ENCODE results near the gene ZFP36. TPM values are rescaled to one million over a fixed set of nuclear protein-coding genes. Genes with fewer than 3 reads are reported as not detected.
A peak's percentile ranks its signal among the peaks of the same experiment; 100 is the strongest.

The ZFP36 gene
- total RNA-seq, 1 experiment from 2014 or later = 414 TPM

DNA sequence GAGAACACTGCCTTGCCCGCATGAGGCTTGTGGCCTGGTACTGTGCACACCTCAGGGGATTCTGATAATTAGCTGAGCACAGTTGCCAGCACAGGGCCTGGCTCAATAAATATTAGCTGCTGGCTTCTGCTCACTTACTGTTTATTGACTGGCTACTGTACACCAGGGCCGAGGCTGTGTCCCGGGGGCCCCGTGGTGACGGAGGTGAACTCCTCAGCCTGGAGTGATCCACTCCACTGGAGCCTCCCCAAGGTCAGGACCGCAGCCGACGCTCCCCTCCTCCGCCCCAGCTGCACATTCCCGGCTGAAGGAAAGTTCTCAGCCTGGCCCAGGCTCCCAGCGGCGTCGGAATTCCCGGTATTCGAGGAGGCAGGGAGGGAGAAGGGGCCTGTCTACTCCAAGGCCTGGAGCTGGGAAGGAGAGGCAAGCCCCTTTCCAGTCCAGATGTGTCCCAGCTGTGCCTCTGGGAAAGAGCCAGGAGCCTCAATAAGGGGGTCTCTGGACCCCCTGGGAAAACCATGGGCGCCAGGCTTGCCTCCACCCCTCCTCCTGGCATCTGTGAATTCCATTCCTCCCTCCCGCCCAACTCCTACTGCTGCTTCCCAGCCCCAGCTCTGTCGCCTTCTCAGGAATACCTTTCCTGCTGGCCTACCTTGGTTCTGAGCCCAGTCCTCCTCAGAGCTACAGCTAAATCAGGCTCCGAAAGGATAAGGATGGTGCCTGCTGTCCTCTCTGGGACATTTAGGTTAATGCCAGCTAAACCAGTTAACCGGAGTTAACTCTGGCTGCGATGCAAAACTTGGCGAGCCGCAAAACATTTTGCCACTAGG lies 21.9 kb downstream of the ZFP36 start:
- H3K4me1 ChIP-seq (ENCODE audit: control insufficient read depth, insufficient read depth, low read length) = peaks cover 75% of the 10 kb centered on the region
- no TSS peak for BruUV-seq (replicated peaks)
- TF ChIP-seq, protein P1, sequence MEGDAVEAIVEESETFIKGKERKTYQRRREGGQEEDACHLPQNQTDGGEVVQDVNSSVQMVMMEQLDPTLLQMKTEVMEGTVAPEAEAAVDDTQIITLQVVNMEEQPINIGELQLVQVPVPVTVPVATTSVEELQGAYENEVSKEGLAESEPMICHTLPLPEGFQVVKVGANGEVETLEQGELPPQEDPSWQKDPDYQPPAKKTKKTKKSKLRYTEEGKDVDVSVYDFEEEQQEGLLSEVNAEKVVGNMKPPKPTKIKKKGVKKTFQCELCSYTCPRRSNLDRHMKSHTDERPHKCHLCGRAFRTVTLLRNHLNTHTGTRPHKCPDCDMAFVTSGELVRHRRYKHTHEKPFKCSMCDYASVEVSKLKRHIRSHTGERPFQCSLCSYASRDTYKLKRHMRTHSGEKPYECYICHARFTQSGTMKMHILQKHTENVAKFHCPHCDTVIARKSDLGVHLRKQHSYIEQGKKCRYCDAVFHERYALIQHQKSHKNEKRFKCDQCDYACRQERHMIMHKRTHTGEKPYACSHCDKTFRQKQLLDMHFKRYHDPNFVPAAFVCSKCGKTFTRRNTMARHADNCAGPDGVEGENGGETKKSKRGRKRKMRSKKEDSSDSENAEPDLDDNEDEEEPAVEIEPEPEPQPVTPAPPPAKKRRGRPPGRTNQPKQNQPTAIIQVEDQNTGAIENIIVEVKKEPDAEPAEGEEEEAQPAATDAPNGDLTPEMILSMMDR (IDR thresholded peaks at IDR 0.05) = no peak
- TF ChIP-seq POLR2AphosphoS5 (IDR thresholded peaks at IDR 0.05; ENCODE audit: low read depth, low read length) (no peak), SIN3A (IDR thresholded peaks at IDR 0.05; ENCODE audit: borderline replicate concordance, insufficient read depth, low read depth, low read length) (no peak), TCF7L2 (IDR thresholded peaks at IDR 0.05; ENCODE audit: low read depth, low read length) (no peak)
- TF ChIP-seq, protein P2, sequence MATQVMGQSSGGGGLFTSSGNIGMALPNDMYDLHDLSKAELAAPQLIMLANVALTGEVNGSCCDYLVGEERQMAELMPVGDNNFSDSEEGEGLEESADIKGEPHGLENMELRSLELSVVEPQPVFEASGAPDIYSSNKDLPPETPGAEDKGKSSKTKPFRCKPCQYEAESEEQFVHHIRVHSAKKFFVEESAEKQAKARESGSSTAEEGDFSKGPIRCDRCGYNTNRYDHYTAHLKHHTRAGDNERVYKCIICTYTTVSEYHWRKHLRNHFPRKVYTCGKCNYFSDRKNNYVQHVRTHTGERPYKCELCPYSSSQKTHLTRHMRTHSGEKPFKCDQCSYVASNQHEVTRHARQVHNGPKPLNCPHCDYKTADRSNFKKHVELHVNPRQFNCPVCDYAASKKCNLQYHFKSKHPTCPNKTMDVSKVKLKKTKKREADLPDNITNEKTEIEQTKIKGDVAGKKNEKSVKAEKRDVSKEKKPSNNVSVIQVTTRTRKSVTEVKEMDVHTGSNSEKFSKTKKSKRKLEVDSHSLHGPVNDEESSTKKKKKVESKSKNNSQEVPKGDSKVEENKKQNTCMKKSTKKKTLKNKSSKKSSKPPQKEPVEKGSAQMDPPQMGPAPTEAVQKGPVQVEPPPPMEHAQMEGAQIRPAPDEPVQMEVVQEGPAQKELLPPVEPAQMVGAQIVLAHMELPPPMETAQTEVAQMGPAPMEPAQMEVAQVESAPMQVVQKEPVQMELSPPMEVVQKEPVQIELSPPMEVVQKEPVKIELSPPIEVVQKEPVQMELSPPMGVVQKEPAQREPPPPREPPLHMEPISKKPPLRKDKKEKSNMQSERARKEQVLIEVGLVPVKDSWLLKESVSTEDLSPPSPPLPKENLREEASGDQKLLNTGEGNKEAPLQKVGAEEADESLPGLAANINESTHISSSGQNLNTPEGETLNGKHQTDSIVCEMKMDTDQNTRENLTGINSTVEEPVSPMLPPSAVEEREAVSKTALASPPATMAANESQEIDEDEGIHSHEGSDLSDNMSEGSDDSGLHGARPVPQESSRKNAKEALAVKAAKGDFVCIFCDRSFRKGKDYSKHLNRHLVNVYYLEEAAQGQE (IDR thresholded peaks at IDR 0.05; ENCODE audit: insufficient read depth in 1 of 2, low read depth in 2 of 2, low read length in 1 of 2) = no peak
- ChIA-PET CTCF (interaction anchor here (0.5 to 7.9 kb wide), 22 partner anchors 10 to 477 kb away, joined by 3 to 147 read pairs (median 5); partner anchors contain the start of genes DLL3, DYRK1B, EID2B and FBL), POLR2A (interaction anchor here (0.6 to 5.3 kb wide), 25 partner anchors 7 to 405 kb away, joined by 3 to 230 read pairs (median 5); partner anchors contain the start of genes DYRK1B, EID2, EID2B and MED29)
- peaks cover 24% of the 10 kb centered on the region for H3K36me3 ChIP-seq (ENCODE audit: control insufficient read depth, insufficient read depth, low read length)
- peak overlapping the region; percentile 0 to 17; a peak in 3 of 4 replicates for H3K4me3 ChIP-seq (ENCODE audit: low read depth in 2 of 2, low read length in 2 of 2)
- peak; percentile 92 for DNase-seq (ENCODE audit: low read depth, low spot score)
- H3K9me3 ChIP-seq (ENCODE audit: control insufficient read depth, insufficient read depth, low read depth, low read length) = no peaks in the 10 kb centered on the region
- H3K27me3 ChIP-seq (ENCODE audit: control insufficient read depth, insufficient read depth, low read length) = no peaks in the 10 kb centered on the region
- in situ Hi-C loops (cut with HindIII; ENCODE audit: low pct_unique_long_range_greater_than_20kb, low sequenced_read_pairs) (loop anchor here (5.0 kb wide), 2 partner anchors 36 to 74 kb away; partner anchors contain the start of genes MED29 and PAF1), intact Hi-C loops (cut with micrococcal nuclease; ENCODE audit: unreplicated experiment) (loop anchor here (5.0 kb wide), 1 partner anchor 396 kb away; the partner anchor contains the start of gene FBXO27)
- ATAC-seq = peak; percentile 70
- peak overlapping the region; percentile 86 for H3K27ac ChIP-seq (ENCODE audit: low read length)

DNA sequence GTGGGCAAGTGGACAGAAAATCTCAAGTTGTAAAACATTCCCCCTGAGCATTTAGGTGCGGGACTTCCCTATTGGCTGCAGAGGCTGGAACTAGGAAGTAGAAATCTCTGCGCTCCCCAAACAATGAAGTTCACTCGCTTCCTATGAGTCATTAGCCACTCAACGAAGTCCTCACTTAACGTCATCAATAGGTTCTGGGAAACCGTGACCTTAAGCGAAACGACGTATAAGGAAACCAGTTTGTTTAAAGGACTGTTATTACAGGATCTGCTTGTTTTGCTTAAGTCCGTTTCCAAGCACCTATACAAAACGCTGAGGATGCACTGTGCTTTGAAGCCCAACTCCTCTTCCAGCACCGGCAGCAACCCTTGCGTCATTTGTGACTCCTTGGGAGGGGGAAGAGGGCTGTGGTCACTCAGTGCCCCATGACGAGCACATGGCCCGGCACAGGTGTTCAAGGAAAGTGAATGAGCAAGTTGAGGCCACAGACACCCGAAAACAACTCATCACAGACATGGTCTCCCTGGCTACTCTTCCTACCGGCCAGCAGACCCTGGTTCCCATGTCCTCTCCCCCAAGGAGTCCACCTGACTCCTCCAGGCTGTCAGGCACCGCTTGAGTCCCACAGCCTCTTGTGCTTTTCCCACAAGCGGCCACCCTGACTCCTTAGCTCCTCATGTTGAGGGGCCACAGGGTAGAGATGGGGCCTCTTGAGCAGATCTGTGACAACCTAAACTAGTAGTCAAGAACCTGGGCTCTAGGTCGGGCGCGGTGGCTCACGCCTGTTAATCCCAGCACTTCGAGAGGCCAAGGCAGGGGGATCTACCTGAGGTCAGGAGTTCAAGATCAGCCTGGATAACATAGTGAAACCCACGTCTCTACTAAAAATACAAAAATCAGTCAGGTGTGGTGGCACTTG lies 24.3 kb downstream of the ZFP36 start:
- Histone ChIP-seq H3K27ac (ENCODE audit: low read length) (peak overlapping the region; percentile 86), H3K9me3 (ENCODE audit: control insufficient read depth, insufficient read depth, low read depth, low read length) (no peaks in the 10 kb centered on the region), H3K4me3 (ENCODE audit: low read depth in 2 of 2, low read length in 2 of 2) (peak overlapping the region; percentile 0 to 24; a peak in 3 of 4 replicates), H3K27me3 (ENCODE audit: control insufficient read depth, insufficient read depth, low read length) (no peaks in the 10 kb centered on the region), H3K4me1 (ENCODE audit: control insufficient read depth, insufficient read depth, low read length) (peaks cover 85% of the 10 kb centered on the region), H3K36me3 (ENCODE audit: control insufficient read depth, insufficient read depth, low read length) (peaks cover 27% of the 10 kb centered on the region)
- in situ Hi-C loops (cut with HindIII; ENCODE audit: low pct_unique_long_range_greater_than_20kb, low sequenced_read_pairs) (no loop called here), intact Hi-C loops (cut with micrococcal nuclease; ENCODE audit: unreplicated experiment) (loop anchor here (1.0 kb wide), 1 partner anchor 19 kb away; the partner anchor contains the start of gene PLEKHG2)
- ATAC-seq (peak; percentile 67), DNase-seq (ENCODE audit: low read depth, low spot score) (peak; percentile 100)
- CTCF ChIA-PET = interaction anchor here (0.5 to 7.9 kb wide), 12 partner anchors 9 to 682 kb away, joined by 3 to 147 read pairs (median 6); partner anchors contain the start of gene PLEKHG2
- POLR2A ChIA-PET = interaction anchor here (0.5 to 5.9 kb wide), 33 partner anchors 7 to 1032 kb away, joined by 3 to 524 read pairs (median 8); partner anchors contain the start of genes DYRK1B, EID2B, MED29 and PAF1
- BruUV-seq (replicated peaks) = no TSS peak
- TF ChIP-seq SIN3A (IDR thresholded peaks at IDR 0.05; ENCODE audit: borderline replicate concordance, insufficient read depth, low read depth, low read length) (no peak), POLR2AphosphoS5 (IDR thresholded peaks at IDR 0.05; ENCODE audit: low read depth, low read length) (no peak), TCF7L2 (IDR thresholded peaks at IDR 0.05; ENCODE audit: low read depth, low read length) (no peak)
- TF ChIP-seq, protein P2 (IDR thresholded peaks at IDR 0.05; ENCODE audit: insufficient read depth in 1 of 2, low read depth in 2 of 2, low read length in 1 of 2) = no peak
- TF ChIP-seq, protein P1 (IDR thresholded peaks at IDR 0.05) = no peak
